Measurements from ENCODE around the gene SSX7. TPM values are rescaled to one million over a fixed set of nuclear protein-coding genes. Genes with fewer than 3 reads are reported as not detected.

Gene SSX7
- total and polyA plus RNA-seq, 5 donors, result not detected

Other genes starting within 250 kb of the SSX7 start
- gene XAGE1A, start 159.1 kb downstream of the SSX7 start, total RNA-seq, result not detected
- gene XAGE1A, start 159.1 kb downstream of the SSX7 start, polyA plus RNA-seq, result not detected
- gene XAGE1B, start 137.8 kb downstream of the SSX7 start, total RNA-seq, result not detected
- gene XAGE1B, start 137.8 kb downstream of the SSX7 start, polyA plus RNA-seq, result not detected
- not detected for gene SSX2, start 52.3 kb upstream of the SSX7 start, total RNA-seq
- gene SSX2, start 52.3 kb upstream of the SSX7 start, polyA plus RNA-seq, result not detected
- not detected for gene SSX2B, start 96.4 kb upstream of the SSX7 start, total RNA-seq
- not detected for gene SSX2B, start 96.4 kb upstream of the SSX7 start, polyA plus RNA-seq
- not detected for gene SPANXN5, start 142.5 kb upstream of the SSX7 start, total RNA-seq
- gene SPANXN5, start 142.5 kb upstream of the SSX7 start, polyA plus RNA-seq, result not detected
- gene XAGE5, start 156.4 kb upstream of the SSX7 start, total RNA-seq, result not detected
- gene XAGE5, start 156.4 kb upstream of the SSX7 start, polyA plus RNA-seq, result not detected
- not detected for gene XAGE3, start 213.2 kb upstream of the SSX7 start, total RNA-seq
- not detected for gene XAGE3, start 213.2 kb upstream of the SSX7 start, polyA plus RNA-seq
- gene FAM156B, start 242.4 kb upstream of the SSX7 start, total RNA-seq, result 10 to 100 TPM; 11.0 to 17.6 (median 15.4) TPM
- 18.1 TPM for gene FAM156B, start 242.4 kb upstream of the SSX7 start, polyA plus RNA-seq

Data from right cardiac atrium (tissue), 5 donors.